Activated CD4-positive, alpha-beta T cell treated with anti-CD3 and anti-CD28 coated beads, Interleukin-2, amount 10 ng/mL, durations not matched to agents 24 days and 14 days (primary cell): Measurements from ENCODE around the gene DPM3. TPM values are rescaled to one million over a fixed set of nuclear protein-coding genes. Genes with fewer than 3 reads are reported as not detected.
"Not testable (repeated sequence)": the region's sequence is repeated elsewhere in the genome, so short reads cannot be mapped to it uniquely, and the experiment has no call there.

Experiments used
- DNase-seq: peaks from one replicate; pipeline ENCODE4 v3.0.0; 2022
- H3K27ac Mint-ChIP-seq: one replicate; pipeline ENCODE4 v1.8.0; 2022; ENCODE audit warnings: mild to moderate bottlenecking, mixed read lengths
- H3K27me3 Mint-ChIP-seq: one replicate; pipeline ENCODE4 v1.8.0; 2022; ENCODE audit warnings: mixed read lengths
- H3K36me3 Mint-ChIP-seq: one replicate; pipeline ENCODE4 v1.8.0; 2022; ENCODE audit warnings: low read depth, mild to moderate bottlenecking, mixed read lengths
- H3K4me1 Mint-ChIP-seq: one replicate; pipeline ENCODE4 v1.8.0; 2021; ENCODE audit warnings: mixed read lengths
- H3K4me3 Mint-ChIP-seq: one replicate; pipeline ENCODE4 v1.8.0; 2022; ENCODE audit warnings: mild to moderate bottlenecking, moderate library complexity, mixed read lengths
- H3K9me3 Mint-ChIP-seq: one replicate; pipeline ENCODE4 v1.8.0; 2021; ENCODE audit warnings: mixed read lengths
- intact Hi-C: fragments of 100-400 bp; cut with micrococcal nuclease; formaldehyde crosslinking; loops from one replicate; pipeline ENCODE4 v1.15.1; 2023
- total RNA-seq: library from RNA; stranded (reverse); gene quantifications from 2 replicates; pipeline ENCODE4 v1.2.3, GENCODE V29; 2022

DPM3 gene
- total RNA-seq, result 34.5 and 37.2 TPM in 2 replicates

GRCh38 chr1:155139895-155140629 lies at the start of gene DPM3:
Gene DPM3 (minus strand): TSS chr1:155140531. CDS start chr1:155140240, 291 bp downstream.
- H3K27ac Mint-ChIP-seq, result peak within 1 kb of the TSS; percentile 92
- peak within 1 kb of the TSS; percentile 98 for H3K4me3 Mint-ChIP-seq
- H3K27me3 Mint-ChIP-seq, result peaks cover 8% of the 10 kb centered on the region
- intact Hi-C loops, result loop anchor here (2.0 to 5.0 kb wide), 3 partner anchors 33 to 158 kb away; partner anchors contain the start of genes FLAD1, KRTCAP2, TRIM46 and ZBTB7B
- peak; percentile 97 for DNase-seq
- no peaks in the 10 kb centered on the region for H3K9me3 Mint-ChIP-seq
- peaks cover 34% of the 10 kb centered on the region for H3K4me1 Mint-ChIP-seq
- peaks cover 29% of the 10 kb centered on the region for H3K36me3 Mint-ChIP-seq

GRCh38 chr1:155189926-155190325 lies 49.6 kb upstream of the DPM3 start:
- H3K9me3 Mint-ChIP-seq, H3K27me3 Mint-ChIP-seq, DNase-seq, H3K27ac Mint-ChIP-seq, H3K36me3 Mint-ChIP-seq, H3K4me3 Mint-ChIP-seq: not testable (repeated sequence)
- intact Hi-C loops, result loop anchor here (5.0 kb wide), 3 partner anchors 117 to 208 kb away; partner anchors contain the start of genes FDPS, FLAD1 and ZBTB7B
- H3K4me1 Mint-ChIP-seq, result peaks cover 33% of the 10 kb centered on the region

GRCh38 chr1:155188268-155188667 lies 47.9 kb upstream of the DPM3 start:
- peak overlapping the region; percentile 55 for H3K27ac Mint-ChIP-seq
- no peaks in the 10 kb centered on the region for H3K27me3 Mint-ChIP-seq
- peaks cover 21% of the 10 kb centered on the region for H3K4me1 Mint-ChIP-seq
- H3K4me3 Mint-ChIP-seq, result peak overlapping the region; percentile 2
- peaks cover 7% of the 10 kb centered on the region for H3K36me3 Mint-ChIP-seq
- DNase-seq, result no peak
- intact Hi-C loops, result no loop called here
- no peaks in the 10 kb centered on the region for H3K9me3 Mint-ChIP-seq

GRCh38 chr1:155187456-155187891 lies 47.1 kb upstream of the DPM3 start:
- H3K4me1 Mint-ChIP-seq, result peaks cover 18% of the 10 kb centered on the region
- H3K36me3 Mint-ChIP-seq, result peaks cover 9% of the 10 kb centered on the region
- no peaks in the 10 kb centered on the region for H3K9me3 Mint-ChIP-seq
- H3K4me3 Mint-ChIP-seq, result no peak overlapping the region
- H3K27ac Mint-ChIP-seq, result peak overlapping the region; percentile 55
- DNase-seq, result no peak
- no peaks in the 10 kb centered on the region for H3K27me3 Mint-ChIP-seq
- intact Hi-C loops, result no loop called here

GRCh38 chr1:155186794-155187455 lies 46.6 kb upstream of the DPM3 start:
- H3K36me3 Mint-ChIP-seq, result peaks cover 13% of the 10 kb centered on the region
- no peak for DNase-seq
- H3K4me3 Mint-ChIP-seq, result no peak overlapping the region
- H3K27ac Mint-ChIP-seq, result no peak overlapping the region
- H3K4me1 Mint-ChIP-seq, result peaks cover 13% of the 10 kb centered on the region
- no peaks in the 10 kb centered on the region for H3K27me3 Mint-ChIP-seq
- no peaks in the 10 kb centered on the region for H3K9me3 Mint-ChIP-seq
- intact Hi-C loops, result no loop called here

- H3K27ac Mint-ChIP-seq, result no peak overlapping the region
- no peaks in the 10 kb centered on the region for H3K27me3 Mint-ChIP-seq
- intact Hi-C loops, result no loop called here
- H3K9me3 Mint-ChIP-seq, result no peaks in the 10 kb centered on the region
- peaks cover 15% of the 10 kb centered on the region for H3K36me3 Mint-ChIP-seq
- no peak for DNase-seq
- peaks cover 11% of the 10 kb centered on the region for H3K4me1 Mint-ChIP-seq
- no peak overlapping the region for H3K4me3 Mint-ChIP-seq
Observed at GRCh38 chr1:155186067-155186793, 45.9 kb upstream of the DPM3 start.

GRCh38 chr1:155185783-155186066 lies 45.4 kb upstream of the DPM3 start:
- no peak overlapping the region for H3K4me3 Mint-ChIP-seq
- intact Hi-C loops, result no loop called here
- H3K9me3 Mint-ChIP-seq, result no peaks in the 10 kb centered on the region
- no peak for DNase-seq
- H3K36me3 Mint-ChIP-seq, result peaks cover 16% of the 10 kb centered on the region
- H3K27me3 Mint-ChIP-seq, result no peaks in the 10 kb centered on the region
- peaks cover 11% of the 10 kb centered on the region for H3K4me1 Mint-ChIP-seq
- H3K27ac Mint-ChIP-seq, result peak overlapping the region; percentile 13

GRCh38 chr1:155184835-155185782 lies 44.8 kb upstream of the DPM3 start:
- no peaks in the 10 kb centered on the region for H3K27me3 Mint-ChIP-seq
- H3K36me3 Mint-ChIP-seq, result peaks cover 16% of the 10 kb centered on the region
- intact Hi-C loops, result no loop called here
- peaks cover 11% of the 10 kb centered on the region for H3K4me1 Mint-ChIP-seq
- no peaks in the 10 kb centered on the region for H3K9me3 Mint-ChIP-seq
- peak overlapping the region; percentile 13 for H3K27ac Mint-ChIP-seq
- H3K4me3 Mint-ChIP-seq, result no peak overlapping the region
- no peak for DNase-seq

- Mint-ChIP-seq H3K9me3 (no peaks in the 10 kb centered on the region), H3K4me3 (no peak overlapping the region), H3K27me3 (no peaks in the 10 kb centered on the region), H3K36me3 (peaks cover 21% of the 10 kb centered on the region), H3K27ac (no peak overlapping the region), H3K4me1 (peaks cover 11% of the 10 kb centered on the region)
- DNase-seq, result no peak
- intact Hi-C loops, result no loop called here
Observed at GRCh38 chr1:155184351-155184811, 44.0 kb upstream of the DPM3 start.

GRCh38 chr1:155183775-155184221 lies 43.5 kb upstream of the DPM3 start:
- Mint-ChIP-seq H3K4me1 (peaks cover 11% of the 10 kb centered on the region), H3K27me3 (no peaks in the 10 kb centered on the region), H3K36me3 (peaks cover 24% of the 10 kb centered on the region), H3K9me3 (no peaks in the 10 kb centered on the region), H3K4me3 (no peak overlapping the region), H3K27ac (no peak overlapping the region)
- no peak for DNase-seq
- intact Hi-C loops, result no loop called here

- H3K4me3 Mint-ChIP-seq, result no peak overlapping the region
- H3K4me1 Mint-ChIP-seq, result peaks cover 7% of the 10 kb centered on the region
- H3K36me3 Mint-ChIP-seq, result peaks cover 28% of the 10 kb centered on the region
- peak overlapping the region; percentile 10 for H3K27ac Mint-ChIP-seq
- DNase-seq, result no peak
- intact Hi-C loops, result no loop called here
- H3K27me3 Mint-ChIP-seq, result no peaks in the 10 kb centered on the region
- H3K9me3 Mint-ChIP-seq, result no peaks in the 10 kb centered on the region
Observed at GRCh38 chr1:155182052-155182550, 41.8 kb upstream of the DPM3 start.

GRCh38 chr1:155181371-155182051 lies 41.2 kb upstream of the DPM3 start:
- Mint-ChIP-seq H3K36me3 (peaks cover 33% of the 10 kb centered on the region), H3K27ac (peak overlapping the region; percentile 10), H3K4me3 (no peak overlapping the region), H3K9me3 (no peaks in the 10 kb centered on the region), H3K4me1 (peaks cover 9% of the 10 kb centered on the region), H3K27me3 (no peaks in the 10 kb centered on the region)
- DNase-seq, result no peak
- intact Hi-C loops, result no loop called here
